H1 (cell line): Measurements from ENCODE around the gene SLC22A13. TPM values are rescaled to one million over a fixed set of nuclear protein-coding genes. Genes with fewer than 3 reads are reported as not detected.

Experiments used
- HDAC6 ChIP-seq: IDR thresholded peaks from one replicate; pipeline ENCODE4 v1.7.1; 2012; ENCODE audit warnings: low read depth, mild to moderate bottlenecking, inconsistent platforms, low read length, moderate library complexity
- SIN3A ChIP-seq, 2 experiments: IDR thresholded peaks in 1 of 2; conservative IDR thresholded peaks in 1 of 2; 2 replicates each; pipeline ENCODE4 v1.6.1; 2011 to 2012; ENCODE audit warnings: low read length in 2 of 2, improper control_type of control experiment in 1 of 2, low read depth in 1 of 2, mild to moderate bottlenecking in 1 of 2
- ZNF274 ChIP-seq: IDR thresholded peaks from 2 replicates; pipeline ENCODE4 v1.7.0; 2012; ENCODE audit warnings: low read length, borderline replicate concordance; ENCODE audit errors: extremely low read depth
- polyA plus RNA-seq, 7 experiments: library from polyadenylated mRNA; depleted of rRNA in 3 of 7; stranded (reverse) in 5 of 7; unstranded in 2 of 7; fragments of >200 nt in 5 of 7; fragments of 200-250 nt in 2 of 7; gene quantifications; 1 replicate in 5 of 7; 2 replicates in 1 of 7; 4 replicates in 1 of 7; pipeline versions ENCODE4 v1.2.1 to v1.2.3, GENCODE V29; 2011 to 2013; ENCODE audit warnings: missing spikeins in 2 of 7, mixed read lengths in 2 of 7
- total RNA-seq: library from RNA; stranded (reverse); fragmentation: NEBNext Ultra II Directional; extraction: Animal tissue kit (Norgen Biotek cat#: 25700); gene quantifications from 2 replicates; pipeline ENCODE4 v1.2.1, GENCODE V29; 2021
- TF ChIP-seq, protein P1 (sequence below): IDR thresholded peaks from 2 replicates; pipeline ENCODE4 v1.6.1; 2012; ENCODE audit warnings: inconsistent platforms

SLC22A13 gene
- total and polyA plus RNA-seq, 2 of the 8 experiments (the other 6 are each of a cell fraction or from before 2014, with no cell fraction given): 0.05 to 0.41 TPM

DNA sequence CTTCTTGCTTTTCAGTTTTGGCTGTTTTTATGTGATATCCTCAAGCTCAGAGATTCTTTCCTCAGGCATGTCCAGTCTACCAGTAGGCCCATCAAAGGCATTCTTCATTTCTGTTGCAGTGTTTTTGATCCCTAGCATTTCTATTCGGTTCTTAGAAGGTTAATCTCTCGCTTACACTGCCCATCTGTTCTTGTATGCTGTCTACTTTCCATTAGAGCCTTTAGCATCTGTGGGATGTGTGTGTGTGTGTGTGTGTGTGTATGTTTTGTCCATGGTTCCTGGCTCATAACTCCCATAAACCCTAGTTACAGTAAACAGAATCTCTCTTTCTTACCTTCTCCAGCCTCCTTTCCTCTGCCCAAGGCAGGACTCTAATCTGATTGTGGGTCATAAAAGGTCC is 5.1 kb upstream of the SLC22A13 start (continued):
- TF ChIP-seq, protein P1, sequence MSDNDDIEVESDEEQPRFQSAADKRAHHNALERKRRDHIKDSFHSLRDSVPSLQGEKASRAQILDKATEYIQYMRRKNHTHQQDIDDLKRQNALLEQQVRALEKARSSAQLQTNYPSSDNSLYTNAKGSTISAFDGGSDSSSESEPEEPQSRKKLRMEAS: no peak
- TF ChIP-seq HDAC6 (no peak), ZNF274 (no peak), SIN3A (conservative IDR thresholded peaks at IDR 0.05 in 1 of 2, IDR thresholded peaks at IDR 0.05 in 1 of 2; ENCODE audit: low read depth in 1 of 2, low read length in 2 of 2) (no peak)
